ENCODE results near the gene ADPRHL1. TPM values are rescaled to one million over a fixed set of nuclear protein-coding genes. Genes with fewer than 3 reads are reported as not detected.
"Not testable (repeated sequence)": the region's sequence is repeated elsewhere in the genome, so short reads cannot be mapped to it uniquely, and the experiment has no call there.

Gene ADPRHL1
- total RNA-seq, 4 donors from 2014 or later: 0.72 to 2.7 (median 1.7) TPM

DNA sequence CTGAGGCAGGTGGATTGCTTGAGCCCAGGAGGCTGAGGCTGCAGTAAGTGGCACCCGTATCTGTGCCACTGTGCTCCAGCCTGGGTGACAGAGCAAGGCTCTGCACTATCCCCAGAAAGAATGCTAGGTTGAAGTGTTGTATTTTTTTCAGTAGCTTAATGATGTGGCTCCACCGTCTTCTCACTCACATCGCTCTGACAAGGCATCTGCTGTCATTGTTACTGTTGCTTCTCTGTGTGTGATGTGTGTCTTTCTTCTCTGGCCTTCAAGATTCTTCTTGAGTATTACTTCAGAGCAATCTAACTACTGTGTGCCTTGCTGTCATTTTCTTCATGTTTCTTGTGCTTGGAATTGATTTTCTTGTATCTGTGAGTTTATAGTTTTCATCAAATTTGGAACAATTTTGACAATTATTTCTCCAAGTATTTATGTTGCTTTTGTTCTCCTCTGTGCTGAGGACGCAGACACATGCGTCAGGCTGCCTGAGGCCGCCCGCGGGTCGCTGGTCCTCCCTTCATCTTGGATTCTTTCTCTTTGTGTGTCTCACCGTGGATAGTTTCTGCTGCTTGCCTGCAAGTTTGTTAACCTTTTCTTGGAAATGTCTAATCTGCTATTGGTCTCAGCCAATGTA, 10.8 kb downstream of the ADPRHL1 start:
- DNase-seq (ENCODE audit: low spot score) (no peak), ATAC-seq (ENCODE audit: low FRiP score) (no peak)
- TF ChIP-seq, protein P1, sequence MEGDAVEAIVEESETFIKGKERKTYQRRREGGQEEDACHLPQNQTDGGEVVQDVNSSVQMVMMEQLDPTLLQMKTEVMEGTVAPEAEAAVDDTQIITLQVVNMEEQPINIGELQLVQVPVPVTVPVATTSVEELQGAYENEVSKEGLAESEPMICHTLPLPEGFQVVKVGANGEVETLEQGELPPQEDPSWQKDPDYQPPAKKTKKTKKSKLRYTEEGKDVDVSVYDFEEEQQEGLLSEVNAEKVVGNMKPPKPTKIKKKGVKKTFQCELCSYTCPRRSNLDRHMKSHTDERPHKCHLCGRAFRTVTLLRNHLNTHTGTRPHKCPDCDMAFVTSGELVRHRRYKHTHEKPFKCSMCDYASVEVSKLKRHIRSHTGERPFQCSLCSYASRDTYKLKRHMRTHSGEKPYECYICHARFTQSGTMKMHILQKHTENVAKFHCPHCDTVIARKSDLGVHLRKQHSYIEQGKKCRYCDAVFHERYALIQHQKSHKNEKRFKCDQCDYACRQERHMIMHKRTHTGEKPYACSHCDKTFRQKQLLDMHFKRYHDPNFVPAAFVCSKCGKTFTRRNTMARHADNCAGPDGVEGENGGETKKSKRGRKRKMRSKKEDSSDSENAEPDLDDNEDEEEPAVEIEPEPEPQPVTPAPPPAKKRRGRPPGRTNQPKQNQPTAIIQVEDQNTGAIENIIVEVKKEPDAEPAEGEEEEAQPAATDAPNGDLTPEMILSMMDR (IDR thresholded peaks at IDR 0.05): no peak

DNA sequence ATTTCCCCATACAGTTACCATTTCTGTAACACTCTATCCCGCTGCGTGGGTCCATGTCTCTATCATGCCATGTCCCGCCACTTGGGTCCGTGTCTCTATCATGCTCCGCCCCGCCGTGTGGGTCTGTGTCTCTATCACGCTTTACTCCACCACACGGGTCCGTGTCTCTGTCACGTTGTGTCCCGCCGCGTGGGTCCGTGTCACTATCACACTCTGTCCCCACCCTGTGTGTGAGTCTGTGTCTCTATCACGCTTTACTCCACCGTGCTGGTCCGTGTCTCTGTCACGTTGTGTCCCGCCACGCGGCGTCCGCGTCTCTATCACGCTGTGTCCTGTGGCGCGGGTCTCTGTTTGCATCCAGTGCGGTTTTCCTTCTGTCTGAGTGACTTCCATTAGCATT, 11.6 kb downstream of the ADPRHL1 start:
- DNase-seq (ENCODE audit: low spot score) (no peak), ATAC-seq (ENCODE audit: low FRiP score) (no peak)
- TF ChIP-seq, protein P1 (IDR thresholded peaks at IDR 0.05): no peak

DNA sequence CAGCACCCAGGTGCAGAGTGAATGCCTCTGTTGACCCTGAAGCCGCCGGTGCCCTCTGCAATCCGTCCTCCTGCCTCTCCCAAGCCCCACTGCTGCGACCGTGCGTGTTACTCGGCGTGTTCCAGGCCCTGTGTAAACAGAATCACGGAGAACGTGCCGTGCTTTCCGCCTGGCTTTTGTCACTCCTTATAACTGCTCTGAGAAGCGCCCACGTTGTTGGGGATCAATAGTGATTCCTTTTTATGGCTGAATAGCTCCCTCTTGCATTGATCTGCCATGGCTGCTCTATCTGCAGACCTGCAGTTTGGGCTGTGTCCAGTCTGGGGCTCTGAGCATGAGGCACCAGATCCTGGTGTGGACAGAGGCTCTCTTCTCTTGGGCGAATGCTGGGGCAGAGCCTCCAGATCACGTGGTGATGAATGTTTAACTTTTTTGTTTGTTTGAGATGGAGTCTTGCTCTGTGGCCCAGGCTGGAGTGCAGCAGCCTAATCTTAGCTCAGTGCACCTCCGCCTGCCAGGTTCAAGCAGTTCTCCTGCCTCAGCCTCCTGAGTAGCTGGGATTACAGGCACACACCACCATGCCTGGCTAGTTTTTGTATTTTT, 15.8 kb downstream of the ADPRHL1 start:
- TF ChIP-seq, protein P1 (IDR thresholded peaks at IDR 0.05): no peak
- ATAC-seq (ENCODE audit: low FRiP score) (no peak), DNase-seq (ENCODE audit: low spot score) (no peak)

DNA sequence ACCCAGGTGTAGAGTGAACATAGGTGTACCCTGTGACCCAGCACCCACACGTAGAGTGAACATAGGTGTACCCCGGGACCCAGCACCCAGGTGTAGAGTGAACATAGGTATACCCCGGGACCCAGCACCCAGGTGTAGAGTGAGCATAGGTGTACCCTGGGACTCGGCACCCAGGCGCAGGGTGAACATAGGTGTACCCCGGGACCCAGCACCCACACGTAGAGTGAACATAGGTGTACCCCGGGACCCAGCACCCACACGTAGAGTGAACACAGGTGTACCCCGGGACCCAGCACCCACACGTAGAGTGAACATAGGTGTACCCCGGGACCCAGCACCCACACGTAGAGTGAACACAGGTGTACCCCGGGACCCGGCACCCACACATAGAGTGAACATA, 16.4 kb downstream of the ADPRHL1 start:
- DNase-seq (ENCODE audit: low spot score); ATAC-seq (ENCODE audit: low FRiP score): not testable (repeated sequence)

DNA sequence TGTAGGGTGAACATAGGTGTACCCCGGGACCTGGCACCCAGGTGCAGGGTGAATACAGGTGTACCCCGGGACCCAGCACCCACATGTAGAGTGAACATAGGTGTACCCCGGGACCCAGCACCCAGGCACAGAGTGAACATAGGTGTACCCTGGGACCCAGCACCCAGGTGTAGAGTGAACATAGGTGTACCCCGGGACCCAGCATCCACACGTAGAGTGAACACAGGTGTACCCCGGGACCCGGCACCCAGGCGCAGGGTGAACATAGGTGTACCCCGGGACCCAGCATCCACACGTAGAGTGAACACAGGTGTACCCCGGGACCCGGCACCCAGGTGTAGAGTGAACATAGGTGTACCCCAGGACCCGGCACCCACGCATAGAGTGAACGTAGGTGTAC, 17.4 kb downstream of the ADPRHL1 start:
- not testable (repeated sequence) for DNase-seq (ENCODE audit: low spot score); ATAC-seq (ENCODE audit: low FRiP score)

DNA sequence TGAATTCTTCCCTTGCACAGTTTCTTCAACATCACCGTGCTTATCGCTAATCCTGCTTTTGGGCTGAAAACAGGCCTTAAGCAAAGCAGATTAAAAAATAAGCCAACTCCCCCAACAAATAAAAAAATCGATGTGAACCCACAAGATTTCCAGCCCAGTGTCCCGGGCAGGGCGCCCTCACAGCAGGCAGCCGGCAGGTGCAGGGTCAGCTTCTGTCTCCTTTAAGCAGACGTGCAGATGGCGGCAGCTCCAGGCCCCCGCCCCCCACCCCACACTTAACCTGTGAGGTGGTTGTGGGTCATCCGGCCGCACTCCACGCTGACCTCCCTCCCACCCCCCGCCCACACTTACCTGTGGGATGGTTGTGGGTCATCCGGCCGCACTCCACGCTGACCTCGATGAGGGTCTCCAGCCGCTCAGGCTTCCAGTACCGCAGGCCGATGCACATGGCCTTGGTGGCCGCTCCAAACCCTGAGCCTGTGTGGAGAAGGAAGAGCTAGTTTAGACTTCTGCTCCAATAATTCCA, 19.8 kb downstream of the ADPRHL1 start:
- DNase-seq (ENCODE audit: low spot score) (no peak), ATAC-seq (ENCODE audit: low FRiP score) (no peak)
- TF ChIP-seq, protein P1 (IDR thresholded peaks at IDR 0.05): no peak

DNA sequence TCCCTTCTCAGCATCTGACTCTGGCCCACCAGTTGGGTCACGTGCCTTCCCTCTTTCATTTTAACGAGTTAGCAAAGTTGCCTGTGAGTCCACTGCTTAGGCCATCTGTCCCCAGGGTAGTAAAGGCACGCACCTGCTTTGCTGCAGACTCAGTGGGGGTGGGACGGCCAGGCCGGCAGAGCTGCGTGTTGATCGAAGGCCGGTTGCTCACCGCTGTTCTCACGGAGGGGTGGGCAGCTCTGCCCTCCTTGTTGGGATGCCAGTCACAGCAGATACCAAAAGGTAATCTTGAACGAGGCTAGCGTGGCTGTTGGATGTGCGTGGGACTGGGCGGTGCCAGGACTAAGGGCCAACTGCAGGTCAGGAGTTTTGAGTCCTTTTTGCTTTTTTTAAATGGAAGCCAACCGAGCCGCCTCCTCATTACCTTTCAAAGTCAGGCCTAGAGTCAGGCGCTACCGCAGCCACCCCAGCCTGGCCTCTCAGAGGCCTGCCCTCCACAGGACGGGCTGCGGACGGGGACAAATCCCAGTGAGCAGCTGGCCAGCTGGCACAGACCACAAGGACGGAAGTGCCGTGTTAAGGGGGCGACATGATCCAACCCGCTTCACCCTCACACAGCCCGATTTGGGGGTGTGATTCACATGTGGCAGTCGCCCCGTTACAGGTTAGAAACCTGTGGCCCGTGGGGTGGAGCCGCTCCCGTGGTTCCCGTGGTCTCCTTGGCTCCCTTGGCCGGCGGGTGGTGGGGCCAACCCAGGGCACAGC, 20.6 kb downstream of the ADPRHL1 start:
- TF ChIP-seq, protein P1 (IDR thresholded peaks at IDR 0.05): no peak

More for the DNA sequence above, 20.6 kb downstream of the ADPRHL1 start:
- no peak for DNase-seq (ENCODE audit: low spot score)
- no peak for ATAC-seq (ENCODE audit: low FRiP score)
